Coronary artery (tissue), 2 donors: ENCODE data around the gene PPFIBP2.
A peak's percentile ranks its signal among the peaks of the same experiment; 100 is the strongest.

Experiments used
- DNase-seq: peaks from one replicate; pipeline ENCODE4 v3.0.0-alpha.2; 2017; ENCODE audit warnings: low spot score
- H3K27ac ChIP-seq, 2 donors: fragments of 200-600 bp; sonication (generic); one replicate each; pipeline ENCODE4 v1.5.1; 2016 to 2019
- H3K4me3 ChIP-seq: fragments of 200-600 bp; sonication (generic); 2 replicates; pipeline ENCODE4 v1.5.1; 2016; ENCODE audit warnings: mild to moderate bottlenecking, moderate library complexity
- CTCF ChIP-seq: fragments of 200-600 bp; sonication (generic); IDR thresholded peaks from one replicate; pipeline ENCODE4 v1.5.1; 2019; ENCODE audit warnings: antibody characterized with exemption

The PPFIBP2 gene

GRCh38 chr11:7570938-7571521, 57.2 kb downstream of the PPFIBP2 start:
- Histone ChIP-seq H3K4me3 (no peak overlapping the region), H3K27ac (no peak overlapping the region)
- no peak for DNase-seq
- no peak for TF ChIP-seq CTCF

- no peak for DNase-seq
- TF ChIP-seq CTCF = peak; percentile 74
- peak overlapping the region; percentile 19 to 68 for H3K27ac ChIP-seq
Measured at GRCh38 chr11:7571640-7572000, 57.8 kb downstream of the PPFIBP2 start.

GRCh38 chr11:7572001-7572712, 58.4 kb downstream of the PPFIBP2 start:
- DNase-seq = no peak
- peak overlapping the region; percentile 19 to 68 for H3K27ac ChIP-seq
- H3K4me3 ChIP-seq = no peak overlapping the region
- TF ChIP-seq CTCF = peak; percentile 4

More at GRCh38 chr11:7571640-7572000, 57.8 kb downstream of the PPFIBP2 start:
- H3K4me3 ChIP-seq = no peak overlapping the region

GRCh38 chr11:7573193-7573557, 59.4 kb downstream of the PPFIBP2 start:
- DNase-seq = no peak
- no peak overlapping the region for H3K4me3 ChIP-seq
- no peak for TF ChIP-seq CTCF
- H3K27ac ChIP-seq = peak overlapping the region in 1 of 2 donors; percentile 96

- no peak for TF ChIP-seq CTCF
- Histone ChIP-seq H3K4me3 (no peak overlapping the region), H3K27ac (peak overlapping the region in 1 of 2 donors; percentile 96)
- no peak for DNase-seq
Measured at GRCh38 chr11:7573558-7574296, 59.9 kb downstream of the PPFIBP2 start.

- DNase-seq = no peak
- Histone ChIP-seq H3K4me3 (no peak overlapping the region), H3K27ac (peak overlapping the region in 1 of 2 donors; percentile 96)
- no peak for TF ChIP-seq CTCF
Measured at GRCh38 chr11:7574491-7575130, 60.8 kb downstream of the PPFIBP2 start.
